HEK293 (cell line): Measurements from ENCODE around the gene TPI1.

Experiments
- HOXD13 ChIP-seq: sonication (generic); formaldehyde crosslinking; IDR thresholded peaks from 2 replicates; pipeline ENCODE4 v1.8.0; 2022; ENCODE audit warnings: missing genetic modification reagents, borderline replicate concordance
- PRDM10 ChIP-seq: fragments of 450-650 bp; formaldehyde crosslinking; IDR thresholded peaks from 2 replicates; pipeline ENCODE4 v1.5.1; 2016; ENCODE audit warnings: missing biosample characterization, missing genetic modification characterization
- PRDM4 ChIP-seq: fragments of 450-650 bp; formaldehyde crosslinking; IDR thresholded peaks from 2 replicates; pipeline ENCODE4 v1.5.1; 2017; ENCODE audit warnings: missing biosample characterization, missing genetic modification characterization
- REST ChIP-seq: fragments of 450-650 bp; formaldehyde crosslinking; IDR thresholded peaks from 2 replicates; pipeline ENCODE4 v1.5.1; 2016; ENCODE audit warnings: missing biosample characterization, missing genetic modification characterization
- WT1 ChIP-seq: fragments of 450-650 bp; formaldehyde crosslinking; IDR thresholded peaks from 2 replicates; pipeline ENCODE4 v1.5.1; 2016; ENCODE audit warnings: missing biosample characterization, missing genetic modification characterization
- ZBTB1 ChIP-seq: fragments of 450-650 bp; formaldehyde crosslinking; IDR thresholded peaks from 2 replicates; pipeline ENCODE4 v1.5.1; 2016; ENCODE audit warnings: missing biosample characterization, missing genetic modification characterization
- ZBTB11 ChIP-seq: fragments of 450-650 bp; formaldehyde crosslinking; conservative IDR thresholded peaks from 2 replicates; pipeline ENCODE4 v1.5.1; 2016; ENCODE audit warnings: low read depth, missing biosample characterization, missing genetic modification characterization
- ZBTB7A ChIP-seq: fragments of 450-650 bp; formaldehyde crosslinking; IDR thresholded peaks from 2 replicates; pipeline ENCODE4 v1.5.1; 2016; ENCODE audit warnings: low read depth, missing biosample characterization, missing genetic modification characterization
- ZBTB8A ChIP-seq: fragments of 450-650 bp; formaldehyde crosslinking; IDR thresholded peaks from 2 replicates; pipeline ENCODE4 v1.5.1; 2016; ENCODE audit warnings: missing biosample characterization, missing genetic modification characterization
- ZIC2 ChIP-seq: fragments of 450-650 bp; formaldehyde crosslinking; IDR thresholded peaks from 2 replicates; pipeline ENCODE4 v1.5.1; 2016; ENCODE audit warnings: missing biosample characterization, missing genetic modification characterization
- ZNF174 ChIP-seq: fragments of 450-650 bp; formaldehyde crosslinking; IDR thresholded peaks from 2 replicates; pipeline ENCODE4 v1.5.0; 2017; ENCODE audit warnings: missing biosample characterization, mild to moderate bottlenecking, missing genetic modification characterization
- ZNF202 ChIP-seq: fragments of 450-650 bp; formaldehyde crosslinking; IDR thresholded peaks from 2 replicates; pipeline ENCODE4 v1.5.1; 2016; ENCODE audit warnings: missing biosample characterization, missing genetic modification characterization, borderline replicate concordance
- ZNF433 ChIP-seq: fragments of 450-650 bp; formaldehyde crosslinking; IDR thresholded peaks from 2 replicates; pipeline ENCODE4 v1.5.1; 2016; ENCODE audit warnings: missing biosample characterization, missing genetic modification characterization, low read depth
- ZNF48 ChIP-seq: fragments of 450-650 bp; formaldehyde crosslinking; IDR thresholded peaks from 2 replicates; pipeline ENCODE4 v1.5.1; 2016; ENCODE audit warnings: missing biosample characterization, missing genetic modification characterization
- ZNF514 ChIP-seq: fragments of 450-650 bp; formaldehyde crosslinking; IDR thresholded peaks from 2 replicates; pipeline ENCODE4 v1.5.1; 2016; ENCODE audit warnings: missing biosample characterization, missing genetic modification characterization
- ZNF521 ChIP-seq: fragments of 450-650 bp; formaldehyde crosslinking; IDR thresholded peaks from 2 replicates; pipeline ENCODE4 v1.5.1; 2017; ENCODE audit warnings: missing biosample characterization, mild to moderate bottlenecking, missing genetic modification characterization
- ZNF610 ChIP-seq: fragments of 450-650 bp; formaldehyde crosslinking; IDR thresholded peaks from 2 replicates; pipeline ENCODE4 v1.5.1; 2016; ENCODE audit warnings: missing biosample characterization, missing genetic modification characterization, borderline replicate concordance
- ZNF664 ChIP-seq: fragments of 450-650 bp; formaldehyde crosslinking; IDR thresholded peaks from 2 replicates; pipeline ENCODE4 v1.5.1; 2016; ENCODE audit warnings: missing biosample characterization, missing genetic modification characterization
- ZNF670 ChIP-seq: fragments of 450-650 bp; formaldehyde crosslinking; IDR thresholded peaks from 2 replicates; pipeline ENCODE4 v1.5.1; 2016; ENCODE audit warnings: missing biosample characterization, missing genetic modification characterization, low read depth
- ZNF692 ChIP-seq: fragments of 450-650 bp; formaldehyde crosslinking; IDR thresholded peaks from 2 replicates; pipeline ENCODE4 v1.5.1; 2016; ENCODE audit warnings: missing biosample characterization, missing genetic modification characterization
- ZNF707 ChIP-seq: fragments of 450-650 bp; formaldehyde crosslinking; IDR thresholded peaks from 2 replicates; pipeline ENCODE4 v1.5.1; 2016; ENCODE audit warnings: missing biosample characterization, missing genetic modification characterization
- ZSCAN5A ChIP-seq: fragments of 450-650 bp; formaldehyde crosslinking; IDR thresholded peaks from 2 replicates; pipeline ENCODE4 v1.5.1; 2016; ENCODE audit warnings: missing biosample characterization, missing genetic modification characterization

TPI1 gene

GRCh38 chr12:6873094-6874014, 6.0 kb downstream of the TPI1 start, which contains the start of gene SPSB2 (continued):
- TF ChIP-seq ZNF521 (tag by site-specific recombination): no peak
- peak; percentile 96 for TF ChIP-seq ZBTB11
- TF ChIP-seq ZBTB8A (tag by site-specific recombination): peak; percentile 90
- TF ChIP-seq PRDM4: no peak
- TF ChIP-seq ZNF433 (tag by site-specific recombination): no peak
- no peak; the same call in 1 of the 2 replicates for TF ChIP-seq REST (tag by site-specific recombination)
- TF ChIP-seq ZBTB1: no peak
- TF ChIP-seq ZBTB7A (tag by site-specific recombination): no peak
- TF ChIP-seq ZSCAN5A (tag by site-specific recombination): no peak
- no peak for TF ChIP-seq ZNF48
- no peak for TF ChIP-seq ZNF664
- TF ChIP-seq ZNF692 (tag by site-specific recombination): peak; percentile 60
- no peak for TF ChIP-seq HOXD13
- 0 out of 2 replicates have a peak, but pooled peaks have one; percentile 17 for TF ChIP-seq WT1 (tag by site-specific recombination)
- no peak for TF ChIP-seq ZNF670 (tag by site-specific recombination)
- TF ChIP-seq ZNF514 (tag by site-specific recombination): no peak
- peak; percentile 52 for TF ChIP-seq ZIC2 (tag by site-specific recombination)
- no peak for TF ChIP-seq ZNF202 (tag by site-specific recombination)
- no peak for TF ChIP-seq ZNF174 (tag by site-specific recombination)
- no peak for TF ChIP-seq ZNF707 (tag by site-specific recombination)
- TF ChIP-seq ZNF610: 0 out of 2 replicates have a peak, but pooled peaks have one; percentile 18
- peak; percentile 85 for TF ChIP-seq PRDM10 (tag by site-specific recombination)
